Measurements from ENCODE around the gene KLF13. TPM values are rescaled to one million over a fixed set of nuclear protein-coding genes. Genes with fewer than 3 reads are reported as not detected.

KLF13 gene
- total and polyA plus RNA-seq, 7 donors = 18.7 to 71.9 (median 25.0) TPM

GRCh38 chr15:31373970-31374369 is 47.3 kb downstream of the KLF13 start:
- 96% methylated on average over 9 of the region's 9 CpGs for WGBS, 2 donors
- DNase-seq = no peak
- no peaks in the 10 kb centered on the region for H3K27me3 ChIP-seq
- peaks cover 0 to 27% (median 0%) of the 10 kb centered on the region in 4 donors for H3K36me3 ChIP-seq
- no peak overlapping the region for H3K4me3 ChIP-seq
- TF ChIP-seq CTCF (IDR thresholded peaks at IDR 0.05) = no peak
- TF ChIP-seq POLR2AphosphoS5 (IDR thresholded peaks at IDR 0.05) = no peak
- no peak for TF ChIP-seq POLR2A (IDR thresholded peaks at IDR 0.05)
- no peak for TF ChIP-seq EP300 (IDR thresholded peaks at IDR 0.05)
- intact Hi-C loops (cut with DNase I) = no loop called here
- H3K4me1 ChIP-seq = peaks cover 0 to 37% (median 19%) of the 10 kb centered on the region in 4 donors
- H3K9me3 ChIP-seq = no peaks in the 10 kb centered on the region
- peak overlapping the region in 3 of 4 donors; percentile 50 to 64 (median 59) for H3K27ac ChIP-seq

- H3K4me3 ChIP-seq = no peak overlapping the region
- no peaks in the 10 kb centered on the region for H3K9me3 ChIP-seq
- H3K36me3 ChIP-seq = peaks cover 0 to 31% (median under 1%) of the 10 kb centered on the region in 4 donors
- peak overlapping the region in 2 of 4 donors; percentile 0 to 64 for H3K27ac ChIP-seq
- no peak for TF ChIP-seq POLR2AphosphoS5 (IDR thresholded peaks at IDR 0.05)
- TF ChIP-seq EP300 (IDR thresholded peaks at IDR 0.05) = no peak
- TF ChIP-seq CTCF (IDR thresholded peaks at IDR 0.05) = no peak
- no peak for TF ChIP-seq POLR2A (IDR thresholded peaks at IDR 0.05)
- no peak for DNase-seq
- H3K27me3 ChIP-seq = no peaks in the 10 kb centered on the region
- intact Hi-C loops (cut with DNase I) = no loop called here
- WGBS, 2 donors = 25 to 70% methylated on average over 8 of the region's 8 CpGs
- peaks cover 0 to 37% (median 19%) of the 10 kb centered on the region in 4 donors for H3K4me1 ChIP-seq
Measured at GRCh38 chr15:31374489-31374888, 47.9 kb downstream of the KLF13 start.

GRCh38 chr15:31374986-31375385 is 48.4 kb downstream of the KLF13 start:
- Histone ChIP-seq H3K4me1 (peaks cover 0 to 37% (median 19%) of the 10 kb centered on the region in 4 donors), H3K36me3 (peaks cover 0 to 36% (median 2%) of the 10 kb centered on the region in 4 donors), H3K4me3 (no peak overlapping the region), H3K9me3 (no peaks in the 10 kb centered on the region), H3K27me3 (no peaks in the 10 kb centered on the region), H3K27ac (peak overlapping the region in 2 of 4 donors; percentile 0 to 64)
- DNase-seq = no peak
- intact Hi-C loops (cut with DNase I) = no loop called here
- no peak for TF ChIP-seq CTCF (IDR thresholded peaks at IDR 0.05)
- TF ChIP-seq EP300 (IDR thresholded peaks at IDR 0.05) = no peak
- TF ChIP-seq POLR2AphosphoS5 (IDR thresholded peaks at IDR 0.05) = no peak
- no peak for TF ChIP-seq POLR2A (IDR thresholded peaks at IDR 0.05)
- WGBS, 2 donors = 73 to 88% methylated on average over 12 of the region's 12 CpGs

- whole genome bisulfite sequencing, 2 donors = 93 to 96% methylated on average over 8 of the region's 8 CpGs
- H3K4me3 ChIP-seq = no peak overlapping the region
- H3K36me3 ChIP-seq = peaks cover 0 to 44% (median 2%) of the 10 kb centered on the region in 4 donors
- TF ChIP-seq POLR2AphosphoS5 (IDR thresholded peaks at IDR 0.05) (no peak), CTCF (IDR thresholded peaks at IDR 0.05) (no peak), POLR2A (IDR thresholded peaks at IDR 0.05) (no peak), EP300 (IDR thresholded peaks at IDR 0.05) (no peak)
- no peaks in the 10 kb centered on the region for H3K9me3 ChIP-seq
- intact Hi-C loops (cut with DNase I) = no loop called here
- no peaks in the 10 kb centered on the region for H3K27me3 ChIP-seq
- peaks cover 0 to 31% (median 19%) of the 10 kb centered on the region in 4 donors for H3K4me1 ChIP-seq
- no peak overlapping the region for H3K27ac ChIP-seq
- DNase-seq = no peak
Measured at GRCh38 chr15:31375772-31376171, 49.1 kb downstream of the KLF13 start.

- 38 to 81% methylated on average over 11 of the region's 11 CpGs for WGBS, 2 donors
- Histone ChIP-seq H3K9me3 (no peaks in the 10 kb centered on the region), H3K4me3 (no peak overlapping the region), H3K27me3 (no peaks in the 10 kb centered on the region), H3K27ac (no peak overlapping the region), H3K4me1 (peaks cover 0 to 30% (median 19%) of the 10 kb centered on the region in 4 donors), H3K36me3 (peaks cover 0 to 51% (median 5%) of the 10 kb centered on the region in 4 donors)
- intact Hi-C loops (cut with DNase I) = no loop called here
- no peak for DNase-seq
- TF ChIP-seq EP300 (IDR thresholded peaks at IDR 0.05) = no peak
- TF ChIP-seq CTCF (IDR thresholded peaks at IDR 0.05) = no peak
- TF ChIP-seq POLR2A (IDR thresholded peaks at IDR 0.05) = no peak
- TF ChIP-seq POLR2AphosphoS5 (IDR thresholded peaks at IDR 0.05) = no peak
Measured at GRCh38 chr15:31376511-31376910, 49.9 kb downstream of the KLF13 start.

All from sigmoid colon (tissue), 7 donors.